Mucosa of rectum (tissue), 2 donors: ENCODE data around the gene BAD.

Experiments
- H3K27ac ChIP-seq, 2 donors: one replicate each; pipeline ENCODE4 v1.7.0; 2013; ENCODE audit warnings: inconsistent platforms in 2 of 2, low read depth in 2 of 2, low read length in 2 of 2
- H3K27me3 ChIP-seq, 2 donors: one replicate each; pipeline ENCODE4 v1.7.0; 2013; ENCODE audit warnings: low read length in 2 of 2; ENCODE audit not compliant: control insufficient read depth in 2 of 2, insufficient read depth in 2 of 2
- H3K36me3 ChIP-seq, 2 donors: one replicate each; pipeline ENCODE4 v1.7.0; 2013; ENCODE audit warnings: low read length in 2 of 2; ENCODE audit not compliant: control insufficient read depth in 2 of 2, insufficient read depth in 2 of 2
- H3K4me1 ChIP-seq, 2 donors: one replicate each; pipeline ENCODE4 v1.7.0; 2013; ENCODE audit warnings: low read length in 2 of 2, mild to moderate bottlenecking in 1 of 2; ENCODE audit not compliant: control insufficient read depth in 2 of 2, insufficient read depth in 2 of 2
- H3K4me3 ChIP-seq, 2 donors: one replicate each; pipeline ENCODE4 v1.7.0; 2013; ENCODE audit warnings: low read length in 2 of 2
- H3K9ac ChIP-seq, 2 donors: one replicate each; pipeline ENCODE4 v1.7.0; 2013; ENCODE audit warnings: low read length in 2 of 2, low read depth in 1 of 2, mild to moderate bottlenecking in 1 of 2
- H3K9me3 ChIP-seq, 2 donors: one replicate each; pipeline ENCODE4 v1.7.0; 2013; ENCODE audit warnings: low read length in 2 of 2; ENCODE audit not compliant: control insufficient read depth in 2 of 2
- donor health status: healthy.
- donor health status: Normal muscosa, but diverticular disease.

Gene BAD

DNA sequence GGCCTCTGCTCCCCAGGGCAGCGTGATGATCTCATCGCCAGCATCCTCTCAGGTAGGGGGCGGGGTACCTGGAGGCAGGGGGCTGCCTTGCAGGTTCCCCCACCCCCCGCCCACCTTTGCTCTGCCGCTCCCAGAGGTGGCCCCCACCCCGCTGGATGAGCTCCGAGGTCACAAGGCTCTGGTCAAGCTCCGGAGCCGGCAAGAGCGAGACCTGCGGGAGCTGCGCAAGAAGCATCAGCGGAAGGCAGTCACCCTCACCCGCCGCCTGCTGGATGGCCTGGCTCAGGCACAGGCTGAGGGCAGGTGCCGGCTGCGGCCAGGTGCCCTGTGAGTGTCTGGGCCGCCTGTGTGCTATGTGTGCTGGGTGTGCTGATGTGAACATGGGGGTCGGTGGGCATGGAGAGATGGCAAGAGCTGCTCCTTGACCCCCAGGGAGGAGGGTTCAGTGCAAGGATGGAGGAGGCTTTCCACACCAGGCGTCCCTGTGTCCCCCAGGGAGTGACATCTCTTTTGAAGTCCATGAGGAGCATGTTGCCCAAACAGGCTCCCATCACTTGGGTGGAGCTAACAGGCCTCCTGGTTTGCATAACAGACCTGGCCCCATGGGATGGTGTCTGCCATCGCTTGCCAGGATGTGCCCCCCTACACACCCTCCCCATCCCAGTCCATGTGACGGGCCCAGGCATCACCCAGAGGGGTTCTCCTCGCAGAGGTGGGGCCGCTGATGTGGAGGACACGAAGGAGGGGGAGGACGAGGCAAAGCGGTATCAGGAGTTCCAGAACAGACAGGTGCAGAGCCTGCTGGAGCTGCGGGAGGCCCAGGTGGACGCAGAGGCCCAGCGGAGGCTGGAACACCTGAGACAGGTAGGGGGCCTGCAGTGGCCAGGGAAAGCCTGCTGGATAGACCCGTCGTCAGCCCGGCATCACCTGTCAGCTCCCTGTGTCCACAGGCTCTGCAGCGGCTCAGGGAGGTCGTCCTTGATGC, 19.0 kb downstream of the BAD start:
- Histone ChIP-seq H3K9ac (no peak overlapping the region), H3K36me3 (peaks cover 42 to 48% of the 10 kb centered on the region in 2 donors), H3K4me3 (no peak overlapping the region), H3K4me1 (peaks cover 19 to 23% of the 10 kb centered on the region in 2 donors), H3K27me3 (no peaks in the 10 kb centered on the region), H3K27ac (no peak overlapping the region), H3K9me3 (no peaks in the 10 kb centered on the region)

DNA sequence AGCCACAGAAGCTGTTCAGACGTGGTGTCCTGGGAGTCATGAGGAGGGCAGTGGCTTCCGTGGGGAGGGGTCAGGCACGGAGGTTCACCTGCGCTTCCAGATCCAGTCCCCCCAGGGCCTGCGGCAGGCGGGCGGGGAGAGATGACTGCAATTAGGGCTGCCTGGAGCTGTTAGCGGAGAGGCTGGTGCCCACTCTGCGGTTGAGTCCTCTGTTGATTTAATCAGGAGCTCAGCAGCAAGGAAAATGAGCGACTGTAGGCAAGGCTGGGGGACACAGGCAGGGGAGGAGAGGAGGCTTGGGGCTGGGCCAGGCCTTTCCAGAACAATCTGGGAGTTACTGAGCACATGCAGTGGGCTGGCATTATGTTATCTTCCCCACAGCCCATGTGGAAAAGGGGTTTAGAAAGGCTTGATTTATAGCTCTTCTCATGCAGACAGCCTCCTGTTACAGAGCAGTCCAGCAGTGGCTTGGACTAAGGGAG, 20.1 kb downstream of the BAD start:
- Histone ChIP-seq H3K27ac (no peak overlapping the region), H3K9ac (no peak overlapping the region), H3K36me3 (peaks cover 52 to 58% of the 10 kb centered on the region in 2 donors), H3K4me1 (peaks cover 19 to 23% of the 10 kb centered on the region in 2 donors), H3K4me3 (no peak overlapping the region), H3K9me3 (no peaks in the 10 kb centered on the region), H3K27me3 (no peaks in the 10 kb centered on the region)

GRCh38 chr11:64263947-64264317, 20.5 kb downstream of the BAD start:
- Histone ChIP-seq H3K36me3 (peaks cover 55 to 62% of the 10 kb centered on the region in 2 donors), H3K27me3 (no peaks in the 10 kb centered on the region), H3K9me3 (no peaks in the 10 kb centered on the region), H3K4me3 (no peak overlapping the region), H3K9ac (no peak overlapping the region), H3K4me1 (peaks cover 16 to 21% of the 10 kb centered on the region in 2 donors), H3K27ac (no peak overlapping the region)

GRCh38 chr11:64263021-64263946, 21.2 kb downstream of the BAD start:
- Histone ChIP-seq H3K4me1 (peaks cover 10 to 14% of the 10 kb centered on the region in 2 donors), H3K9ac (no peak overlapping the region), H3K27ac (no peak overlapping the region), H3K27me3 (no peaks in the 10 kb centered on the region), H3K4me3 (no peak overlapping the region), H3K9me3 (no peaks in the 10 kb centered on the region), H3K36me3 (peaks cover 60 to 66% of the 10 kb centered on the region in 2 donors)

DNA sequence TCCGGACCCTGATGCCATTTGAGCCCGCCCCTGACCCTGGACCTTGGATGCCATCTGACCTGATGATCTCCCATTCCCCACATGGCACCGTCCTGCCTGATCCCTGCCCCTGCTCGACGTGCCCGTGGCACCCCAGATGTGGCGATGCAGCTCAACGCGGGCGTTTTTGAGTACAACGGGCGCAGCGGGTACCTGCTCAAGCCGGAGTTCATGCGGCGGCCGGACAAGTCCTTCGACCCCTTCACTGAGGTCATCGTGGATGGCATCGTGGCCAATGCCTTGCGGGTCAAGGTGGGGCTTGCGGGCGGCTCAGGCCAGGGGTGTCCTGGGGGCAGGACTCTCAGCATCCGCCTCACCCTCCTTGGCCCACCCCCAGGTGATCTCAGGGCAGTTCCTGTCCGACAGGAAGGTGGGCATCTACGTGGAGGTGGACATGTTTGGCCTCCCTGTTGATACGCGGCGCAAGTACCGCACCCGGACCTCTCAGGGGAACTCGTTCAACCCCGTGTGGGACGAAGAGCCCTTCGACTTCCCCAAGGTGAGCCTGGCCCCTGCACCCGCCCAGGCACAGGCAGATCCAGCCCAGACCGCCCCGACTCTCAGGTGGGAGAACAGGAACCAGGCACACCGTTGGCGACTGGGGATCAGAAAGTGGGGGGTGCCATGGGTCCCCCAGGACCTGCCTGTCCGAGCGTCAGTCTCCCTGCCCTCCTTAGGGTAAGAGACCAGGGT, 22.0 kb downstream of the BAD start:
- Histone ChIP-seq H3K27ac (no peak overlapping the region), H3K4me3 (no peak overlapping the region), H3K9me3 (no peaks in the 10 kb centered on the region), H3K27me3 (no peaks in the 10 kb centered on the region), H3K36me3 (peaks cover 60 to 71% of the 10 kb centered on the region in 2 donors), H3K4me1 (peaks cover 3 to 6% of the 10 kb centered on the region in 2 donors), H3K9ac (no peak overlapping the region)

DNA sequence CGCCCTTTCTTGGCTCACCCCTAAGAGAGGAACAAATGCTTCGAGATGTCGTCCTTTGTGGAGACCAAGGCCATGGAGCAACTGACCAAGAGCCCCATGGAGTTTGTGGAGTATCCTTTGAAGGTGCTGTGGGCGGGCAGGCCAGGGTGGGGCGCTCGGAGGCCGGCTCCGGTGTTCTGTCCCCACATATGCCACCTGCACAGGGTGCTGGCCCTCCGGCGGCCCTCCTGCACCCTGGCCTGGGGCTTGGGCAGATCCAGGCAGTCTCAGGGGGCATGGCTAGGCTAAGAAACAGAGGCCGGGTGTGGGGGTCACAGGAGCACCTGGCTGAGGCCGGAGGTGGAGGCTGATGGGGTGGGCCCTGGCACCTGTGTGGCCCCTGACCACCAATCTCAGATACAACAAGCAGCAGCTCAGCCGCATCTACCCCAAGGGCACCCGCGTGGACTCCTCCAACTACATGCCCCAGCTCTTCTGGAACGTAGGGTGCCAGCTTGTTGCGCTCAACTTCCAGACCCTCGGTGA, 22.8 kb downstream of the BAD start:
- Histone ChIP-seq H3K9ac (no peak overlapping the region), H3K4me3 (no peak overlapping the region), H3K36me3 (peaks cover 59 to 75% of the 10 kb centered on the region in 2 donors), H3K27ac (no peak overlapping the region), H3K4me1 (peaks cover 0 to 2% of the 10 kb centered on the region in 2 donors), H3K27me3 (no peaks in the 10 kb centered on the region), H3K9me3 (no peaks in the 10 kb centered on the region)

GRCh38 chr11:64260147-64260708, 24.2 kb downstream of the BAD start:
- peaks cover 58 to 73% of the 10 kb centered on the region in 2 donors for H3K36me3 ChIP-seq

DNA sequence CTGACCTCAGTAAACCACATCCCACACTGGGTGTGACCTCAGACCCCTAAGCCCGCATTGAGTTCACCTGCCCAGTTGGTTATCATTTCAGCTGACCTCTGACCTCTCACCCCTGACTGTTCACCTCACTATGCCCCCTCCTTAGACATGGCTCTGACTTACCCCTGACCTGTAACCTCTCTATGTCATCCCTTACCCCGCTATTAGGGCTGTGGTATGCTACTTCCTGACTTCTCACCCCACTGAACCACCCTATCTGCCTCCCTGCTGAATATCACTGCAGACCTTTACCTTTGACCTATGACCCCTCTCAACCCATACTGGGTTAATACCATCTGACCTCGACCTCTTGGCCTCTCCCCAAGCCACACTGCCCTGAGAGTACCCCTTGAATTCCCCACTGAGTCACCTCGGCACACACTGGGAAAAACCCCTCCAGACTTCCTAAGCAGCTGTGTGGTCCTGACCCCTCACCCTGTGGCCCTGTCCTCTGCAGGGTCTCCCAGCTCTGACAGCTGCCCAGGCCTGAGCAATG, 24.9 kb downstream of the BAD start:
- Histone ChIP-seq H3K36me3 (peaks cover 62 to 76% of the 10 kb centered on the region in 2 donors), H3K9me3 (no peaks in the 10 kb centered on the region), H3K4me1 (no peaks in the 10 kb centered on the region), H3K27ac (no peak overlapping the region), H3K9ac (no peak overlapping the region), H3K27me3 (no peaks in the 10 kb centered on the region), H3K4me3 (no peak overlapping the region)

More at GRCh38 chr11:64260147-64260708, 24.2 kb downstream of the BAD start:
- Histone ChIP-seq H3K4me1 (no peaks in the 10 kb centered on the region), H3K4me3 (no peak overlapping the region), H3K27me3 (no peaks in the 10 kb centered on the region), H3K9me3 (no peaks in the 10 kb centered on the region), H3K9ac (no peak overlapping the region), H3K27ac (no peak overlapping the region)

DNA sequence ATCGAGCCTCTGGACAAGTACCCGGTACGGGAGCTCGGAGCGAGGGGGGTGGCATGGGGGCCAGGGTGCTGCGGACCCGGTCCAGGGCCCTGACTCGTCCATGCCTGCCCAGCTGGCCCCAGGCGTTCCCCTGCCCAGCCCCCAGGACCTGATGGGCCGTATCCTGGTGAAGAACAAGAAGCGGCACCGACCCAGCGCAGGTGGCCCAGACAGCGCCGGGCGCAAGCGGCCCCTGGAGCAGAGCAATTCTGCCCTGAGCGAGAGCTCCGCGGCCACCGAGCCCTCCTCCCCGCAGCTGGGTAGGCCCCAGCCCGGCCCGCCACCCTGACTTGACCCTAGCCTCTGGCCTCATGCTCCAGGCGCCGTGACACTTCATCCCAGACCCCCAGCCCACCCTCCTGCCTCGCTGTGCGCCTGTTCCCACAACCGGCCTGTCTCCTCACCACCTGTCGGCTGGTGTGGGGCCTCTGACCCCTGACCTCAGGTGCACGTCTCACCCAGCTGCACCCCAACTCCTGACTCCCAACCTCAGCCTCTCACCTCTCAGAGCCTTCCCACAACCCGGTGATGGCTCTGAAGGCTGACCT, 25.4 kb downstream of the BAD start:
- peaks cover 63 to 73% of the 10 kb centered on the region in 2 donors for H3K36me3 ChIP-seq
- no peak overlapping the region for H3K27ac ChIP-seq
- H3K9ac ChIP-seq = no peak overlapping the region
- no peak overlapping the region for H3K4me3 ChIP-seq
- no peaks in the 10 kb centered on the region for H3K9me3 ChIP-seq
- no peaks in the 10 kb centered on the region for H3K27me3 ChIP-seq
- no peaks in the 10 kb centered on the region for H3K4me1 ChIP-seq
